Neuronal stem cell (in vitro differentiated cells): ENCODE data around the gene MED12L.

Experiments used
- DNase-seq: peaks from one replicate; pipeline ENCODE4 v3.0.0-alpha.2; 2013; ENCODE audit warnings: low spot score
- H2AFZ ChIP-seq: one replicate; pipeline ENCODE4 v1.6.1; 2013; ENCODE audit warnings: mild to moderate bottlenecking, low read length, inconsistent platforms
- H2AK5ac ChIP-seq: 2 replicates; pipeline ENCODE4 v1.6.1; 2013; ENCODE audit warnings: low read depth, mild to moderate bottlenecking, inconsistent platforms, low read length, moderate library complexity, mixed read lengths
- H2BK120ac ChIP-seq: 2 replicates; pipeline ENCODE4 v1.6.1; 2013; ENCODE audit warnings: low read depth, mild to moderate bottlenecking, inconsistent platforms, low read length, moderate library complexity, mixed read lengths
- H2BK12ac ChIP-seq: one replicate; pipeline ENCODE4 v1.6.1; 2013; ENCODE audit warnings: low read length, inconsistent platforms
- H2BK15ac ChIP-seq: 2 replicates; pipeline ENCODE4 v1.6.1; 2013; ENCODE audit warnings: mild to moderate bottlenecking, low read length, inconsistent platforms, mixed read lengths
- H2BK5ac ChIP-seq: one replicate; pipeline ENCODE4 v1.6.1; 2013; ENCODE audit warnings: inconsistent platforms, mild to moderate bottlenecking, low read length, moderate library complexity
- H3K14ac ChIP-seq: one replicate; pipeline ENCODE4 v1.6.1; 2013; ENCODE audit warnings: low read length, inconsistent platforms
- H3K18ac ChIP-seq: 2 replicates; pipeline ENCODE4 v1.6.1; 2013; ENCODE audit warnings: low read length, inconsistent platforms
- H3K23ac ChIP-seq: 2 replicates; pipeline ENCODE4 v1.6.1; 2013; ENCODE audit warnings: low read depth, mild to moderate bottlenecking, mixed read lengths, low read length, inconsistent platforms; ENCODE audit not compliant: poor library complexity
- H3K27ac ChIP-seq: replicated peaks from 3 replicates; pipeline ENCODE4 v1.5.1; 2013; ENCODE audit warnings: low read length, inconsistent platforms
- H3K27me3 ChIP-seq, 3 experiments: 2 replicates each; pipeline ENCODE4 v1.6.1; 2013; ENCODE audit warnings: low read length in 3 of 3, mild to moderate bottlenecking in 2 of 3, inconsistent platforms in 1 of 3, low read depth in 1 of 3, mixed read lengths in 1 of 3, moderate library complexity in 1 of 3; ENCODE audit not compliant: control insufficient read depth in 3 of 3, insufficient read depth in 3 of 3
- H3K36me3 ChIP-seq, 2 donors: replicated peaks in 1 of 2; 2 replicates each; pipeline ENCODE4 v1.6.1; 2013; ENCODE audit warnings: low read length in 2 of 2; ENCODE audit not compliant: control insufficient read depth in 2 of 2, insufficient read depth in 2 of 2
- H3K4ac ChIP-seq: 2 replicates; pipeline ENCODE4 v1.6.1; 2013; ENCODE audit warnings: inconsistent platforms, mild to moderate bottlenecking, low read length, moderate library complexity
- H3K4me1 ChIP-seq, 2 donors: 1 replicate in 1 of 2; 2 replicates in 1 of 2; pipeline ENCODE4 v1.6.1; 2013; ENCODE audit warnings: low read length in 2 of 2, low read depth in 1 of 2; ENCODE audit not compliant: control insufficient read depth in 2 of 2, insufficient read depth in 1 of 2
- H3K4me2 ChIP-seq: one replicate; pipeline ENCODE4 v1.6.1; 2013; ENCODE audit warnings: mild to moderate bottlenecking, low read length, inconsistent platforms; ENCODE audit not compliant: insufficient read depth, poor library complexity, severe bottlenecking
- H3K4me3 ChIP-seq, 2 donors: 2 replicates each; pipeline ENCODE4 v1.5.1; 2013; ENCODE audit warnings: low read length in 2 of 2, mild to moderate bottlenecking in 2 of 2, inconsistent platforms in 1 of 2, moderate library complexity in 1 of 2
- H3K79me1 ChIP-seq: one replicate; pipeline ENCODE4 v1.6.1; 2013; ENCODE audit warnings: low read depth, mild to moderate bottlenecking, inconsistent platforms, low read length, moderate library complexity
- H3K9ac ChIP-seq: one replicate; pipeline ENCODE4 v1.6.1; 2013; ENCODE audit warnings: mild to moderate bottlenecking, low read depth, low read length, inconsistent platforms; ENCODE audit not compliant: poor library complexity
- H3K9me3 ChIP-seq, 2 donors: replicated peaks in 1 of 2; 2 replicates each; pipeline versions ENCODE3 to v1.6.1; 2013; ENCODE audit warnings: low read length in 2 of 2, mild to moderate bottlenecking in 2 of 2, inconsistent platforms in 1 of 2, low read depth in 1 of 2, mixed read lengths in 1 of 2, moderate library complexity in 1 of 2; ENCODE audit not compliant: control insufficient read depth in 2 of 2, insufficient read depth in 1 of 2
- H4K8ac ChIP-seq: one replicate; pipeline ENCODE4 v1.6.1; 2013; ENCODE audit warnings: low read depth, mild to moderate bottlenecking, inconsistent platforms, low read length, moderate library complexity
- H4K91ac ChIP-seq: one replicate; pipeline ENCODE4 v1.6.1; 2013; ENCODE audit warnings: low read length, low read depth, mild to moderate bottlenecking, inconsistent platforms; ENCODE audit not compliant: poor library complexity
- WGBS, 2 donors: extraction: QIAGEN DNeasy Blood & Tissue Kit; methylation state at CpG; one replicate each; pipeline ENCODE4 v1.1.7; 2013; ENCODE audit warnings: missing lambda C conversion rate in 2 of 2, mixed read lengths in 1 of 2; ENCODE audit not compliant: insufficient read length in 2 of 2, insufficient replicate concordance in 1 of 2; ENCODE audit errors: extremely low coverage in 2 of 2; 5-methylcytosine and 5-hydroxymethylcytosine counted together
- small RNA-seq: library from polyadenylated mRNA; stranded (forward); fragments of <200 nt; extraction: miRNeasy Mini kit (QIAGEN cat#:217004); gene quantifications from one replicate; pipeline ENCODE3, GENCODE V24; 2013; ENCODE audit not compliant: insufficient read depth

The MED12L gene

DNA sequence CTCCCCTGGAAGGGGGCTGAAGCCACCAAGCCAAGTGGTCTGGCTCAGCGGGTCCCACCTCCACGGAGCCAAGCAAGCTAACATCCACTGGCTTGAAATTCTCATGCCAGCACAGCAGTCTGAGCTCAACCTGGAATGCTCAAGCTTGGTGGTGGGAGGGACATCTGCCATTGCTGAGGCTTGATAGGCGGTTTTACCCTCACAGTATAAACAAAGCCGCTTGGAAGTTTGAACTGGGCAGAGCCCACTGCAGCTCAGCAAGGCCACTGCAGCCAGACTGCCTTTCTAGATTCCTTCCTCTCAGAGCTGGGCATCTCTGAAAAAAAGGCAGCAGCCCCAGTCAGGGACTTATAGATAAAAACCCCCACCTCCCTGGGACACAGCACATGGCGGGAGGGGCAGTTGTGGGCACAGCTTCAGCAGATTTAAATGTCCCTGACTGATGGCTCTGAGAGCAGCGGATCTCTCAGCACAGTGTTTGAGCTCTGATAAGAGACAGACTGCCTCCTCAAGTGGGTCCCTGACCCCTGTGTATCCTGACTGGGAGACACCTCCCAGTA lies 398.6 kb downstream of the MED12L start:
- Histone ChIP-seq H3K4me1 (no peaks in the 10 kb centered on the region), H3K36me3 (no peaks in the 10 kb centered on the region), H4K91ac (no peak overlapping the region), H3K18ac (no peak overlapping the region), H3K14ac (no peak overlapping the region), H2AFZ (no peak overlapping the region), H4K8ac (no peak overlapping the region), H3K79me1 (no peaks in the 10 kb centered on the region), H2BK120ac (no peak overlapping the region), H3K9me3 (no peaks in the 10 kb centered on the region), H3K27ac (no peak overlapping the region), H2BK5ac (no peak overlapping the region), H3K4me3 (no peak overlapping the region), H3K23ac (no peak overlapping the region), H3K27me3 (no peaks in the 10 kb centered on the region), H3K4me2 (no peak overlapping the region), H3K9ac (no peak overlapping the region), H3K4ac (no peak overlapping the region), H2AK5ac (no peak overlapping the region), H2BK12ac (no peak overlapping the region), H2BK15ac (no peak overlapping the region)
- WGBS, 2 donors, result no CpG with 5 or more reads among the region's 6 CpGs
- no peak for DNase-seq

Small RNAs within 50 kb of the gene (small RNA-seq; reads per million reads assigned to genes)
- 1.6 reads per million for gene RNA5SP145
